HFFc6 (cell line): Measurements from ENCODE around the gene ADCY2. TPM values are rescaled to one million over a fixed set of nuclear protein-coding genes. Genes with fewer than 3 reads are reported as not detected.

Experiments used
- DNase-seq: peaks from one replicate; pipeline ENCODE4 v3.0.0-alpha.2; 2018
- H3K27ac Mint-ChIP-seq: 2 replicates; pipeline ENCODE4 v1.8.0; 2020; ENCODE audit warnings: mild to moderate bottlenecking, mixed read lengths
- H3K27me3 Mint-ChIP-seq: 2 replicates; pipeline ENCODE4 v1.8.0; 2021; ENCODE audit warnings: mild to moderate bottlenecking, moderate library complexity, mixed read lengths; ENCODE audit not compliant: insufficient read depth
- H3K36me3 Mint-ChIP-seq: 2 replicates; pipeline ENCODE4 v1.8.0; 2021; ENCODE audit warnings: low read depth, mixed read lengths
- H3K4me1 Mint-ChIP-seq: 2 replicates; pipeline ENCODE4 v1.8.0; 2020; ENCODE audit warnings: low read depth, mixed read lengths
- H3K4me3 Mint-ChIP-seq: 2 replicates; pipeline ENCODE4 v1.8.0; 2020; ENCODE audit warnings: mild to moderate bottlenecking, moderate library complexity, mixed read lengths
- H3K9me3 Mint-ChIP-seq: 2 replicates; pipeline ENCODE4 v1.8.0; 2020; ENCODE audit warnings: mild to moderate bottlenecking, mixed read lengths
- total RNA-seq, 6 experiments: library from RNA; stranded (reverse); fragmentation: NEBNext Ultra II Directional; extraction: Animal tissue kit (Norgen Biotek cat#: 25700); gene quantifications; 2 replicates in 1 of 6; 3 replicates in 5 of 6; pipeline ENCODE4 v1.2.3, GENCODE V29; 2021
- TF ChIP-seq, protein P1 (sequence below): fragments of 200-600 bp; sonication (generic); IDR thresholded peaks from 2 replicates; pipeline ENCODE4 v1.5.0; 2021; ENCODE audit warnings: antibody characterized with exemption, mild to moderate bottlenecking

ADCY2 gene
- total RNA-seq, 6 experiments from 2014 or later: not detected

DNA sequence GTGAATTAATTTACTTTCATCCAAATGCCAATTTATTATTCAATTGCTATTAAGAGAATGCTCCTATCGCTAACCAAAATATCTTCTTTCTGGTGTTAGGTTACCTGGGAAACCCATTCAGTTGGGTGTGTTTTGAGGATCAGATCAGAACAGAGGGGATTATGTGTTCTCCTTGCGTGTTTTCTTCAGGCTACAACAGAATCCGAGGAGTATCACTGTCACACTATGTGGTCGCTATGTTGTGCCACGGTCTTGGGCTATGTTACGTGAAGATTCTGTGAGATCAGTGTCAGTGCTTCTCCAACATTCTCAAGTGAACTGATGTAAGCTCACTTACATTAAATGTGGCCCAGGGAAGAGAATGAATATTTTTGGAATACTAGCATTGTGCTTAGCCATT is 39.0 kb downstream of the ADCY2 start:
- TF ChIP-seq, protein P1, sequence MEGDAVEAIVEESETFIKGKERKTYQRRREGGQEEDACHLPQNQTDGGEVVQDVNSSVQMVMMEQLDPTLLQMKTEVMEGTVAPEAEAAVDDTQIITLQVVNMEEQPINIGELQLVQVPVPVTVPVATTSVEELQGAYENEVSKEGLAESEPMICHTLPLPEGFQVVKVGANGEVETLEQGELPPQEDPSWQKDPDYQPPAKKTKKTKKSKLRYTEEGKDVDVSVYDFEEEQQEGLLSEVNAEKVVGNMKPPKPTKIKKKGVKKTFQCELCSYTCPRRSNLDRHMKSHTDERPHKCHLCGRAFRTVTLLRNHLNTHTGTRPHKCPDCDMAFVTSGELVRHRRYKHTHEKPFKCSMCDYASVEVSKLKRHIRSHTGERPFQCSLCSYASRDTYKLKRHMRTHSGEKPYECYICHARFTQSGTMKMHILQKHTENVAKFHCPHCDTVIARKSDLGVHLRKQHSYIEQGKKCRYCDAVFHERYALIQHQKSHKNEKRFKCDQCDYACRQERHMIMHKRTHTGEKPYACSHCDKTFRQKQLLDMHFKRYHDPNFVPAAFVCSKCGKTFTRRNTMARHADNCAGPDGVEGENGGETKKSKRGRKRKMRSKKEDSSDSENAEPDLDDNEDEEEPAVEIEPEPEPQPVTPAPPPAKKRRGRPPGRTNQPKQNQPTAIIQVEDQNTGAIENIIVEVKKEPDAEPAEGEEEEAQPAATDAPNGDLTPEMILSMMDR: no peak
- Mint-ChIP-seq H3K27me3 (no peaks in the 10 kb centered on the region; the same call in 1 of the 2 replicates), H3K27ac (no peak overlapping the region), H3K4me1 (no peaks in the 10 kb centered on the region), H3K36me3 (0 out of 2 replicates have a peak, but pooled peaks cover 4% of the 10 kb centered on the region), H3K9me3 (peaks cover 36% of the 10 kb centered on the region), H3K4me3 (no peak overlapping the region)
- no peak for DNase-seq

DNA sequence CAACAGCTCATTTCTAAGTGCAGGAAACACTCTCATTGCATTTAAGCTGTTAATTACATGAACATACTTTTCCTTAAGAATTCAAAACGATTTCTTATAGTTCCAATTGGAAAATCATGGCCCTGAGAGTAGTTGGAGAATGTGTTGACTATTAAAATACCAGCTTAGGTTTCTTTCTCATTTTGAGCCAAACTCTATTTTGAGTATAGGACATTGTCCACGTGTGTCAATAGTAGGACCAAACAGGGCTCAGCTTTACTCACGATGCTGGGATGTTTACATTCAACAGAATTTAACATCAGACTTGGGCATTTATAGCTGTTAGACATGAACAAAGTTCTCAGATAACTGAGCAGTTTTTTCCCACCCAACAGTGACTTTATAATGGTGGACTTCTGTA is 39.6 kb downstream of the ADCY2 start:
- H3K27ac Mint-ChIP-seq: no peak overlapping the region
- no peak overlapping the region for H3K4me3 Mint-ChIP-seq
- H3K9me3 Mint-ChIP-seq: peaks cover 38% of the 10 kb centered on the region
- TF ChIP-seq, protein P1: no peak
- no peak for DNase-seq
- H3K27me3 Mint-ChIP-seq: no peaks in the 10 kb centered on the region; the same call in 1 of the 2 replicates
- H3K36me3 Mint-ChIP-seq: 0 out of 2 replicates have a peak, but pooled peaks cover 4% of the 10 kb centered on the region
- H3K4me1 Mint-ChIP-seq: no peaks in the 10 kb centered on the region

DNA sequence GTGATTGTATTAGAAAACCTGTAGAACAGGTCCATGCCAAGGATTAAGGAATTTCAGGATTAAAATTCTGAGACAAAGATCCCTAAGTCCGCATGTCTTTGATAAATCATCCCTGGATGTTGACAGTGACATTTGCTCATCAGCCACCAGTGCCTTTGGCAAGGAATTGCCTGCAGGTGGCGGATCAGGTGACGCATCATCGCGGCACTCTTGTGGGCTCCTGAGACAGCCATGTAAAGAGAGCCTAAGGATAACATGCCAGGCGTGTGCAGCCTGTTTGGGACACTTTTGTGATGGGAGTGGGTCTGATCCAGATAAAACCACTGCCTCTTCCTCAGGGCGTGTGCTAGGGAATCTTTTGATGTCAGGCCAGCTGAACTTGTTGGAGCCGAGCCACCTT is 40.6 kb downstream of the ADCY2 start:
- Mint-ChIP-seq H3K27ac (no peak overlapping the region), H3K27me3 (no peaks in the 10 kb centered on the region; the same call in 1 of the 2 replicates), H3K4me3 (no peak overlapping the region), H3K9me3 (peaks cover 44% of the 10 kb centered on the region), H3K36me3 (0 out of 2 replicates have a peak, but pooled peaks cover 4% of the 10 kb centered on the region), H3K4me1 (no peaks in the 10 kb centered on the region)
- no peak for DNase-seq
- TF ChIP-seq, protein P1: no peak

DNA sequence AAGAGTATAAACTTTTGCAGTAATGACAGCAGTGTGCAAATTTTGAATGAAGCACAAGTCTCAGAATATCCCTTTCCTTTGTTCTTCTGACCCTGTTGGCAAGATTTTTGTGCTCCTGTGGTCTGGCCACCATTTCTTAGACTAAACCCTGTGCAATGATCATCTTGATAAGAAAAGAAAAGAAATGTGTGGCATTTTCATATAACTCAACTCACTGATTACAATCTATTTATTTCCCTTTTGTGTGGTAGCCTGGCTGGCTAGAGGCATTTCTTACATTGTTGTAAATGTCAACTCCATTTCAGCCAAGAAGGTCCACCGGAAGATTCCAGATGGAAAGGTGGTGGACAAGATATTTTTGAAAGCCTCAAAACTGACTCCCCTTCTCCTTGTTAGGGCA is 41.9 kb downstream of the ADCY2 start:
- Mint-ChIP-seq H3K27me3 (no peaks in the 10 kb centered on the region; the same call in 1 of the 2 replicates), H3K4me3 (no peak overlapping the region), H3K36me3 (0 out of 2 replicates have a peak, but pooled peaks cover 7% of the 10 kb centered on the region), H3K4me1 (no peaks in the 10 kb centered on the region), H3K9me3 (peaks cover 48% of the 10 kb centered on the region), H3K27ac (no peak overlapping the region)
- TF ChIP-seq, protein P1: no peak
- no peak for DNase-seq

DNA sequence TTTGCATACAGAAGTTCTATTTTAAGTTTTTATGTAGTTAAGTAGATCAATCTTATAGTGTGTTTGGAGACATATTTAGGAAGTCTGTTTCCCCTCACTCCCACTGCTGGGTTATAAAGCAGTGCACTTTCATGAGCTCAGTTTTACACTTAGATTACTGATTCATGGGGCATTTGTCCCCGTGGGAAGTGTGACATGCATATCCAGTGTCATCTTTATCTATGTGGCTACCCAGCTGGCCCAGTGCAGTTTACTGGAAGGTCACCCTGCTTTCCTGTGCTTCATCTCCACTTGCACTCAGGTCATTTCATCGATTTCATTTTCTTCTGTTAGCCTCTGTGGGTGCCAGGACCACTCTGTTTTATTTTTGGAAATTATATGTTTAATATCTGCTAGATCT is 49.1 kb downstream of the ADCY2 start:
- DNase-seq: no peak
- Mint-ChIP-seq H3K9me3 (peaks cover 49% of the 10 kb centered on the region), H3K36me3 (peaks cover 11% of the 10 kb centered on the region; the same call in 1 of the 2 replicates), H3K27ac (no peak overlapping the region), H3K27me3 (no peaks in the 10 kb centered on the region), H3K4me1 (no peaks in the 10 kb centered on the region), H3K4me3 (no peak overlapping the region)
- TF ChIP-seq, protein P1: no peak

DNA sequence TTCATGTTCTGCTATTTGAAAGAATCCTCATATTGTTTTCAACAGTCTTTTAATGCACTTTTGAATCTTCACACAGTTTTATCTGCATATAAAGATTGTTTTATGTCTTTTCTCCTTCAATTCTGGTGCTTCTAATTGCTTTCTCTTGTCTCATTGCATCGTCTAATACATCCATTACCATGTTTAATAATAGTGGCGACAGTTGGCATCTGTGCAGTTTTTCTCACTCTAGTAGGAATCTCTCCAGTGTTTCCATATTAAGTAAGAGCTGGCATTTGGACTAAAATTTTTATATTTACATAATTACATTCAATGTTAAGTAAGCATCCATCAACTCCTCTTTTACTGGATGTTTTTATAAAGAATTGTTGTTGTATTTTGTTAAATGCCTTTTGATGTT is 49.9 kb downstream of the ADCY2 start:
- peaks cover 11% of the 10 kb centered on the region; the same call in 1 of the 2 replicates for H3K36me3 Mint-ChIP-seq
- H3K27me3 Mint-ChIP-seq: no peaks in the 10 kb centered on the region
- DNase-seq: no peak
- peaks cover 43% of the 10 kb centered on the region for H3K9me3 Mint-ChIP-seq
- TF ChIP-seq, protein P1: no peak
- no peak overlapping the region for H3K4me3 Mint-ChIP-seq
- H3K4me1 Mint-ChIP-seq: no peaks in the 10 kb centered on the region
- no peak overlapping the region for H3K27ac Mint-ChIP-seq
